HepG2 (cell line): ENCODE measurements around the gene SKI. TPM values are rescaled to one million over a fixed set of nuclear protein-coding genes. Genes with fewer than 3 reads are reported as not detected.
A peak's percentile ranks its signal among the peaks of the same experiment; 100 is the strongest.

Source experiments
- ATAD3A ChIP-seq: sonication (generic); formaldehyde crosslinking; IDR thresholded peaks from 2 replicates; pipeline ENCODE4 v1.4.0; 2020; ENCODE audit warnings: missing genetic modification reagents
- CC2D1A ChIP-seq: sonication (generic); formaldehyde crosslinking; IDR thresholded peaks from 2 replicates; pipeline ENCODE4 v1.8.1; 2023; ENCODE audit warnings: mild to moderate bottlenecking, missing genetic modification reagents
- MED13 ChIP-seq: sonication (generic); formaldehyde crosslinking; IDR thresholded peaks from 2 replicates; pipeline ENCODE4 v1.5.0; 2020; ENCODE audit warnings: missing genetic modification reagents
- MZF1 ChIP-seq: sonication (generic); formaldehyde crosslinking; IDR thresholded peaks from 2 replicates; pipeline ENCODE4 v1.8.1; 2023; ENCODE audit warnings: mild to moderate bottlenecking, missing genetic modification reagents, borderline replicate concordance
- ONECUT2 ChIP-seq: sonication (generic); formaldehyde crosslinking; IDR thresholded peaks from 2 replicates; pipeline ENCODE4 v1.4.0; 2020; ENCODE audit warnings: missing genetic modification reagents
- PBX2 ChIP-seq: IDR thresholded peaks from 2 replicates; pipeline ENCODE4 v1.6.1; 2016; ENCODE audit warnings: control low read depth
- RBM39 ChIP-seq: fragments of 200-400 bp; formaldehyde crosslinking; IDR thresholded peaks from one replicate; pipeline ENCODE4 v1.6.1; 2018; ENCODE audit warnings: antibody characterized with exemption, mild to moderate bottlenecking, low read depth, low read length; ENCODE audit not compliant: poor library complexity, severe bottlenecking
- RERE ChIP-seq: IDR thresholded peaks from 2 replicates; pipeline ENCODE4 v1.6.1; 2016; ENCODE audit warnings: low read depth, missing genetic modification reagents, missing compliant biosample characterization
- SP4 ChIP-seq: sonication (generic); formaldehyde crosslinking; IDR thresholded peaks from 2 replicates; pipeline ENCODE4 v1.8.1; 2023; ENCODE audit warnings: mild to moderate bottlenecking, missing genetic modification reagents
- ZBTB33 ChIP-seq: sonication (generic); formaldehyde crosslinking; IDR thresholded peaks from 2 replicates; pipeline ENCODE4 v1.4.0; 2020; ENCODE audit warnings: missing genetic modification reagents
- ZC3H4 ChIP-seq: sonication (generic); formaldehyde crosslinking; IDR thresholded peaks from 2 replicates; pipeline ENCODE4 v1.4.0; 2020; ENCODE audit warnings: missing genetic modification reagents, borderline replicate concordance
- ZNF20 ChIP-seq: sonication (generic); formaldehyde crosslinking; IDR thresholded peaks from 2 replicates; pipeline ENCODE4 v1.4.0; 2020; ENCODE audit warnings: mild to moderate bottlenecking, moderate library complexity, missing genetic modification reagents
- ZNF331 ChIP-seq: sonication (generic); formaldehyde crosslinking; IDR thresholded peaks from 2 replicates; pipeline ENCODE4 v1.4.0; 2020; ENCODE audit warnings: missing genetic modification reagents
- ZNF362 ChIP-seq: sonication (generic); formaldehyde crosslinking; IDR thresholded peaks from 2 replicates; pipeline ENCODE4 v1.4.0; 2020; ENCODE audit warnings: missing genetic modification reagents, mild to moderate bottlenecking, borderline replicate concordance
- ZNF510 ChIP-seq: sonication (generic); formaldehyde crosslinking; IDR thresholded peaks from 2 replicates; pipeline ENCODE4 v1.4.0; 2020; ENCODE audit warnings: low read depth, mild to moderate bottlenecking, missing genetic modification reagents
- ZNF605 ChIP-seq: sonication (generic); formaldehyde crosslinking; IDR thresholded peaks from 2 replicates; pipeline ENCODE4 v1.8.0; 2022; ENCODE audit warnings: mild to moderate bottlenecking, missing genetic modification reagents
- polyA plus RNA-seq, 8 experiments: library from polyadenylated mRNA; depleted of rRNA in 3 of 8; stranded (reverse) in 7 of 8; unstranded in 1 of 8; fragments of >200 nt; fragmentation: Illumina TruSeq in 4 of 8; extraction: Trizol in 4 of 8; gene quantifications; 2 replicates each; pipeline versions ENCODE4 v1.2.1 to v1.2.3, GENCODE V29; 2011 to 2016; ENCODE audit warnings: low read depth in 4 of 8, missing spikeins in 1 of 8, mixed read lengths in 1 of 8; ENCODE audit not compliant: insufficient read depth in 1 of 8
- total RNA-seq, 5 experiments: library from RNA; depleted of rRNA; stranded (reverse); fragments of >200 nt; fragmentation: Illumina TruSeq; extraction: Trizol; gene quantifications; 2 replicates each; pipeline ENCODE4 v1.2.3, GENCODE V29; 2016; ENCODE audit warnings: low read depth in 1 of 5

The SKI gene
- total and polyA plus RNA-seq, 2 of the 13 experiments (the other 11 are each of a cell fraction or from before 2014, with no cell fraction given): 4.7 to 6.9 TPM

GRCh38 chr1:2315674-2316450, 87.7 kb downstream of the SKI start (continued):
- TF ChIP-seq RBM39 (no peak), RERE (CRISPR knock-in tag) (no peak), ATAD3A (CRISPR knock-in tag) (no peak), MED13 (CRISPR knock-in tag) (no peak), ZC3H4 (CRISPR knock-in tag) (no peak), ZBTB33 (CRISPR knock-in tag) (no peak), ONECUT2 (CRISPR knock-in tag) (no peak), ZNF605 (CRISPR knock-in tag) (peak; percentile 71), CC2D1A (CRISPR knock-in tag) (no peak), MZF1 (CRISPR knock-in tag) (no peak), ZNF331 (CRISPR knock-in tag) (no peak), ZNF510 (CRISPR knock-in tag) (no peak), ZNF20 (CRISPR knock-in tag) (no peak), SP4 (CRISPR knock-in tag) (0 out of 2 replicates have a peak, but pooled peaks have one; percentile 28), PBX2 (CRISPR knock-in tag) (no peak), ZNF362 (CRISPR knock-in tag) (no peak)
